Fibroblast of peridontal ligament (primary cell): ENCODE results near the gene CAPN3.
"Not testable (repeated sequence)": the region's sequence is repeated elsewhere in the genome, so short reads cannot be mapped to it uniquely, and the experiment has no call there.

ENCODE experiments used
- DNase-seq: peaks from one replicate; pipeline ENCODE4 v3.0.0-alpha.2; 2010; ENCODE audit errors: extremely low read depth

CAPN3 gene

DNA sequence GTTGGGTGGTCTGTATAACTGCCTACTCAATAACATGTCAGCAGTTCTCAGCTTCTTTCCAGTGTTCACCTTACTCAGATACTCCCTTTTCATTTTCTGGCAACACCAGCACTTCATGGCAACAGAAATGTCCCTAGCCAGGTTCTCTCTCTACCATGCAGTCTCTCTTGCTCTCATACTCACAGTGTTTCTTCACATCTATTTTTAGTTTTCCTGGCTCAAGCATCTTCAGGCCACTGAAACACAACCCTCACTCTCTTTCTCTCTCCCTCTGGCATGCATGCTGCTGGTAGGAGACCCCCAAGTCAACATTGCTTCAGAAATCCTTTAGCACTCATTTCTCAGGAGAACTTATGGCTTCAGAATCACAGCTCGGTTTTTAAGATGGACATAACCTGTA, at the start of gene CAPN3:
Gene CAPN3 (plus strand): TSS at position 253 of the 400 bp plus-strand sequence. CDS start 305 bp downstream, outside the sequence.
- DNase-seq, result no peak

DNA sequence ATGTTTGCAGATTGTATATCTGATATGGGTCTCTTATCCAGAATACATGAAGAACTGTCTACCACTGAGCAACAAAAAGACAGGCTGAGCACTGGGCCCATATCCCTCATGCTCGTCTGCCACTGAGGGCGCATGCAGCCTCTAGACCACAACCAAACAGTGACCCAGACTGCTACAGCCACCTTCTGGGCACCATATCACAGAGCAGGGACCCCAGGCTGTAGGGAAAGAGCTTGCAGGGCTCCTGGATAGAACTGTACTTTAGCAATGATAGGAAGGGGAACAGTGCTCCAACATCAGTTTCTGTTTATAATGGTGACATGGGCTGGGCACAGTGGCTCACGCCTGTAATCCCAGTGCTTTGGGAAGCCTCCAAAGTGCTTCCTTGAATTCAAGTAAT, 45.8 kb upstream of the CAPN3 start:
- no peak for DNase-seq

DNA sequence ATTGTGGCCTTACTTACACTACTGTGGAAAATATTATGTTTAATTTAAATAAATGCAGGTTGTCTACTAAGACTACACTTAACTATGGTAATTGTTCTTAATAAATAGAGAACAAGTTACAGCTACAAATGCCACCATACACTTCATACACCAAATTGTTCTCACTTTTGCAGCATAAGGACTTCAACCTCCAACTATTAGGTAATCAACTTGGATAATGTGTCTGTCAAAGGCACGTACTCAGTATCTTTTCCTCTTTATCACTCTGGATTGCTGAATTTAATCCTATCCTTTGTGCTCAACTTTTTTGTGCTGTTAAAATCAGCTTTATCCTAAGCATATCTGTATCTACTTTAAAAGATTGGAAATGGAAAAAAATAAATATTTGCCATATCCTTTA, 44.5 kb upstream of the CAPN3 start:
- DNase-seq, result no peak

DNA sequence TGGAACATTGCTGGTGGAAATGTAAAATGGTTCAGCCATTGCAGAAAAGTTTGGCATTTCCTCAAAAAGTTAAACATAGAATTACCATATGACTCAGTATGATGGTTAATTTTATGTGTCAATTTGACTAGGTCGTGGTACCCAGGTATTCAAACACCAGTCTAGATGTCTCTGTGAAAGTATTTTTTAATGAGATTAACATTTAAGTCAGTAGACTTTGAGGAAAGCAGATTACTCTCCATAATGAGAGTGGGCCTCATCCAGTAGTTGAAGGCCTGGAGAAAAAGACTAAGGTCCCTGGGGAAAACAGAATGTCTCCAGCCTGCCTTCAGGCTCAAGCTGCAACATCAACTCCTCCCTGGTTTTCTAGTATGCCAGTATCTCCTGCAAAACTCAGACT, 43.8 kb upstream of the CAPN3 start:
- peak; percentile 20 for DNase-seq

GRCh38 chr15:42316282-42316805, 43.0 kb upstream of the CAPN3 start:
- DNase-seq, result not testable (repeated sequence)

- no peak for DNase-seq
These were observed 40.1 kb upstream of the CAPN3 start for GRCh38 chr15:42319206-42319605.

- peak; percentile 47 for DNase-seq
These were observed 35.0 kb upstream of the CAPN3 start for GRCh38 chr15:42324308-42324707.

- DNase-seq, result no peak
These were observed 30.1 kb upstream of the CAPN3 start for GRCh38 chr15:42329161-42329560.

GRCh38 chr15:42329992-42330391, 29.3 kb upstream of the CAPN3 start:
- no peak for DNase-seq

DNA sequence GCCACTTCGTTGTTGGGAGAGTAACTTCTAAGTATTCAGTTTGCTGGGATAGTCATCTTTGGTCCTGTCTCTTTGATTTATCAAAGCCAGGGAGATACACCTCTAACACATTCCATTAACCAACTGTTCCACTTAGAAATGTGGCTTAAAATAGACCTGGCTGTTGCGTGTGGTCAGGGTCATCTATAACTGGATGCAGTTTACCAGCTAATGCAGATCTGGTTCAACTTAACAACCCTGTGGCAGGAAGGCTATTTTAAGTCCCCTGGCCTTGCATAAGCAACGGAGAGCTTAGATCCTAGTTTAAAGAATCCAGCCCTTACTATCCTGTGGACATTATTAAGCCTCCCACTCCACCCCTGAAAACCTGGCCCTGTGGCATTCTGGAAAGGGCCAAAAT, 28.1 kb upstream of the CAPN3 start:
- no peak for DNase-seq

- DNase-seq, result peak; percentile 55
These were observed 27.0 kb upstream of the CAPN3 start for GRCh38 chr15:42332331-42332730.

DNA sequence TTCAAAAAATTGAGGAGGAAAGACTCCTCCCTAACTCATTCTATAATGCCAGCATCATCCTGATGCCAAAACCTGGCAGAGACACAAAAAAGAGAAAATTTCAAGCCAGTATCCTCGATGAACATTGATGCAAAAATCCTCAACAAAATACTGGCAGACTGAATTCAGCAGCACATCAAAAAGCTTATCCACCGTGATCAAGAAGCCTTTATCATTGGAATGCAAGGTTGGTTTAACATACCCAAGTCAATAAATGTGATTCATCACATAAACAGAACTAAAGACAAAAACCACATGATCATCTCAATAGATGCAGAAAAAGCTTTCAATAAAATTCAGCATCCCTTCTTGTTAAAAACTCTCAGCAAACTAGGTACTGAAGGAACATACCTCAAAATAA, 24.2 kb upstream of the CAPN3 start:
- no peak for DNase-seq

- not testable (repeated sequence) for DNase-seq
These were observed 22.7 kb upstream of the CAPN3 start for GRCh38 chr15:42336650-42337049.

DNA sequence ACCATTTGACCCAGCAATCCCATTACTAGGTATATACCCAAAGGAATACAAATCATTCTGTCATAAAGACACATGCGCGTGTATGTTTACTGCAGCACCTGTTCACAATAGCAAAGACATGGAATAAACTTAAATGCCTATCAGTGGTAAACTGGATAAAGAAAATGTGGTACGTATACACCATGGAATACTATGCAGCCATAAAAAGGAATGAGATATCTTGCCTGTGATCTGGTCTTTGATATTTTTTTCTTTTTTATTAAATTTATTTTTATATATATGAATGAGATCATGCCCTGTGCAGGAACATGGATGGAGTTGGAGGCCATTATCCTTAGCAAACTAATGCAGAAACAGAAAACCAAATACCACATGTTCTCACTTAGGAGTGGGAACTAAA, 22.2 kb upstream of the CAPN3 start:
- DNase-seq, result not testable (repeated sequence)

DNA sequence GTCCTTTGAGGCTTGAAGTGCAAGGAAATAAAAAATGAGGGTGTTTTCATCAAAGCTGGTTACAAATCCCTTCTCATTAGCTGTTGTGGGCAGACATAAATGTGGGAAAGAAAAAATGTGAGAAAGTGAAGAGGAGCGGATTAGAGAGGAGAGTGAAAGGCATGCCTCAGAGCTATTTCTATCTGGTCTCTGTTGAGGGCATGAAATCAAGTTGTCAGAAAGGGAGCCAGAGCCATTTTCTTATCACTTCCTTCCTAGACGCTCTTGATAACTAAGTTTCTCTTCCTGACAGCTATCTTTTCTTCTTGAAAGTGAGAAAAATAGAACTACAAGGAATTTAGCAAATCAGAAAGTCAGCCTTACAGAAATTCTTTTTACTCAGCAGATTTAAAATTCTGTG, 20.8 kb upstream of the CAPN3 start:
- DNase-seq, result no peak

- no peak for DNase-seq
These were observed 15.6 kb upstream of the CAPN3 start for GRCh38 chr15:42343596-42344232.

GRCh38 chr15:42344763-42345162, 14.5 kb upstream of the CAPN3 start:
- DNase-seq, result peak; percentile 74

- DNase-seq, result no peak
These were observed 13.8 kb upstream of the CAPN3 start for GRCh38 chr15:42345504-42345903.

DNA sequence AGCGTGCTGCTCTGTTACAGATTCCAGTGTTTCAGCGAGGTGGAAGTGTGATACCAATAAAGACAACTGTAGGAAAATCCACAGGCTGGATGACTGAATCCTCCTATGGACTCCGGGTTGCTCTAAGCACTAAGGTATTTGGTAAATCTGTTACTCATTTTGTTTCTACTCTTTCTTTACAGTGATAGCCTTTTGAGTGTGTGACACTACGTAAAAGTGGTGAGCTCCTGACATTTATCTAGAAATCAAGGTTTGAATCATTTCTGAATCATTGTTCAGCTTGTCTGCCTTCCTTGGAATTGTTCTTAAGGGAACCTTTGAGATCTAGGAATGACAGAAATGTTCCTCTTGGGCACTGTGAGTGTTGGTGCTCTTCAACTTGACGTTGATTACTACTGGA, 11.2 kb upstream of the CAPN3 start:
- DNase-seq, result peak; percentile 57

GRCh38 chr15:42349186-42349585, 10.1 kb upstream of the CAPN3 start:
- peak; percentile 16 for DNase-seq

GRCh38 chr15:42352401-42352800, 6.9 kb upstream of the CAPN3 start:
- no peak for DNase-seq

GRCh38 chr15:42353061-42353460, 6.2 kb upstream of the CAPN3 start:
- no peak for DNase-seq

DNA sequence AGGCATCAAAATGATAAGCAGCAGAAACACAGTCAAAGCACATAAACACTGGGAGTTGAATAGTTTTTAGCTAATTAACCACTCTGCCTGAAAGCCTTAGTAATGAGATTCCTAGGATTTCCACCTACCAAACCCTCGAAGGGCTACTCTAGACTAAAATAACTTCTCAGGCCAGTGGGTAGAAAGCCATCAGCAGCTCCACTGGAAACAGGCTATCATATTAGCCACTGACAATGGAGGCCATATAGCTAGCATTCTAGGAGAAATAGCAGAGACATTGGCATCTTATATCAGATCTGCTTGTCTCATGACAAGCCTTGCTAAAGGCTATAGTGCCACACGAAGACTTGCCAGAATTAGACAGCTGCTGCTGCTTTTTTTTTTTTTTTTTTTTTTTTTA, 4.5 kb upstream of the CAPN3 start:
- no peak for DNase-seq

DNA sequence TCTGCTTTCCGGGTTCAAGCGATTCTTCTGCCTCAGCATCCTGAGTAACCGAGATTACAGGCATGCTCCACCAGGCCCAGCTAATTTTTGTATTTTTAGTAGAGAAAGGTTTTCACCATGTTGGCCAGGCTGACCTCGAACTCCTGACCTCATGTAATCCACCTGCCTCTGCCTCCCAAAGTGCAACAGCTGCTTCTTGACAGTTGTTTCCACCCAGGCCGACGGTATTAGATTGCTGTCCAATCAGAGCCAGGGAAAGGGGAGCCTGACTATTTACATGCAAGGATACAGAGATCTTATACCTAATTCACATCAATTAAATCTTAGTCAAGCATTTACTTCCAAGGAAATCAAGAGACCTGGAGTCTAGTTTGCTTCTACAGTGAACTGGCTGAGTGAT, 4.0 kb upstream of the CAPN3 start:
- no peak for DNase-seq
